T follicular helper cell (primary cell): ENCODE results near the gene PMVK.

Experiments used
- DNase-seq: peaks from one replicate; pipeline ENCODE4 v3.0.0-alpha.2; 2020; ENCODE audit warnings: low read depth

PMVK gene

DNA sequence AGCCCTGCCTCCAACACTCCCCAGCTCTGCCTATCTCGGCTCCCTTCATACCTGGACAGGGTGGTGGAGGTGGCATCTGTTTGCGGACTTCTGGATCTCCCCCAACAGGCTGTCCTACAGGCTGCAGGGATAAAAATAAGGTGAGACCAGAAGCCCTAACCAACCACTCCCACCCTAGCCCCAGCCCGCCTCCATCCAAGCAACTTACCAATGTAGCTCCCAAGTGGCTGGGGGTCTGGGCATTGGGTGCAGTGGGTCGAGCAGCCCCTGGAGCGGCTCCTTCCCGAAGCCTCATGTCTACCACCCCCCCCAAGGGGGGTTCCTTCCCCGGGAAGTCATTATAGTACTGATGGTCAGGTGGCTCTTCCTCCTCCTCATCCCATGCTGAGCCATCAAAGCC, 29.6 kb upstream of the PMVK start:
- DNase-seq, result no peak

DNA sequence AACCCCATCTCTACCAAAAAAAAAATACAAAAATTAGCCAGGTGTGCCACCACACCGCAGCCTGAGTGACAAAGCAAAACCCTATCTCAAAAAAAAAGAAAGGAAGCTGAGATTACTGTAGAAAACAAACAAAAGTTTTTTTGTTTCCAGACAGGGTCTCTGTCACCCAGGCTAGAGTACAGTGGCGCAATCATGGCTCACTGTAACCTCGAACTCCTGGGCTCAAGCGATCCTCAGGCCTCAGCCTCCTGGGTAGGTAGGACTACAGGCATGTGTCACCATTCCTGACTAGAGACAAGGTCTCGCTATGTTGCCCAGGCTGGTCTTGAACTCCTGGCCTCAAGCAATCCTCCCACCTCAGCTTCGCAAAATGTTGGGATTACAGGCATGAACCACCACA, 27.8 kb upstream of the PMVK start:
- no peak for DNase-seq

GRCh38 chr1:154963643-154964042, 27.1 kb upstream of the PMVK start:
- no peak for DNase-seq

- DNase-seq, result no peak
These were observed 26.3 kb upstream of the PMVK start for GRCh38 chr1:154962795-154963330.

GRCh38 chr1:154962156-154962749, 25.7 kb upstream of the PMVK start:
- no peak for DNase-seq

GRCh38 chr1:154961207-154962155, 25.0 kb upstream of the PMVK start, which contains the start of gene PYGO2:
TSS of gene PYGO2 (minus strand) at chr1:154961782. CDS start at chr1:154961576, 206 bp downstream.
- DNase-seq, result peak; percentile 64

- DNase-seq, result no peak
These were observed 24.1 kb upstream of the PMVK start for GRCh38 chr1:154960446-154961136.

GRCh38 chr1:154959426-154959780, 22.9 kb upstream of the PMVK start:
- no peak for DNase-seq

GRCh38 chr1:154958681-154959425, 22.3 kb upstream of the PMVK start:
- no peak for DNase-seq

DNA sequence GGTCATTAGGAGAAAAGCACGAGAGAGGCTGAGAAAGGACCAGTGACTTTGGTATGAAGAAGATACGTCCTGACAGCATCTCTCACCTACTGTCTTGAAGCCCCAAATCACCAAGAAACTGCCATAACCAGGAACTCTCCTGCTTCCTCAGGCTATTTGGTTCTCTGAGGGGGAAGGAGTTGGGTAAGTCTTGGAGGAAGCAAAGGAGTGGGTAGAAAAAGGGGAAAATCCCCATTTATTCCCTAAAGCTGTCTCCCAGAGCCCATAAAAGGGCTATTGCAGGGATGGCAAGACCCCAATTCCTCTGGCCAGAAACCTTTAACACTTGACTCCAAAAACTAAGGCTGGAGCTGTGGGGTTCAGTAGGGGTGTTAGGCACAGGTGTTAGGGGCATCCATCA, 21.5 kb upstream of the PMVK start:
- DNase-seq, result no peak

- DNase-seq, result no peak
These were observed 20.7 kb upstream of the PMVK start for GRCh38 chr1:154957091-154957657.

- no peak for DNase-seq
These were observed 20.0 kb upstream of the PMVK start for GRCh38 chr1:154956544-154956941.

- DNase-seq, result peak; percentile 79
These were observed 19.4 kb upstream of the PMVK start, which contains the start of gene PBXIP1 for GRCh38 chr1:154955718-154956543. TSS of gene PBXIP1 (minus strand) at chr1:154956099. CDS start at chr1:154953721, 2,378 bp downstream.

DNA sequence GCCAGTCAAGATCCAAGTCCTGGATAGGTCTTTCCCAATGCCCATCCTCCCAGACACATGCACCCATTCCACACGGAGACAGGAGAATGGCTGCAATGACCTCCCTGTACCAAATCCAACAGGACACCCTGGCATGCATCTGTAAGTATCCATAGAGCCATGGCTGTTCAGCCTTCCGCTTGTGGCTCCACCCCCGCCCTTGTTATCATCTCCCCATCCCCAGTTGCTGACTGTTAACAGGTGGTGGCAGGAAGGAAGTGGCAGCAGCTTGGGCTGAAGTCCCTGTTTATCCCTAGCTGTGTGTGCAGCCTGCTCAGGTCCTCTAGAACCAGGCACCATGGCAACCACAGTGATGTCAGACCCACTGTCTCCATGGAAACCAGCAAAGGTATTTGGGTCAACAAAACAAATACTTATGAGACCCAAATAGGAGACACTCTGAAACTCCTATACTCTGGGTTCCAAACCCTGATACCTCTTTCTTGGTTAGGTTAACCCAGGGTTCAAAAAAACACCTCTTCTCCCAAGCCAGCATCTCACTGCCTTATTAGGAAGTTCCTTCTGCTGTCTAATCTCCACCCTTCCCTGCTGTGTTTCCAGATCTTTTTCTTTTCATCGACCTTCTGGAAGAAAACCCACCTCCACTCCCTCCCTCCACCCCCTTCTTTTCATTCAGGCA, 18.7 kb upstream of the PMVK start:
- DNase-seq, result peak; percentile 95

DNA sequence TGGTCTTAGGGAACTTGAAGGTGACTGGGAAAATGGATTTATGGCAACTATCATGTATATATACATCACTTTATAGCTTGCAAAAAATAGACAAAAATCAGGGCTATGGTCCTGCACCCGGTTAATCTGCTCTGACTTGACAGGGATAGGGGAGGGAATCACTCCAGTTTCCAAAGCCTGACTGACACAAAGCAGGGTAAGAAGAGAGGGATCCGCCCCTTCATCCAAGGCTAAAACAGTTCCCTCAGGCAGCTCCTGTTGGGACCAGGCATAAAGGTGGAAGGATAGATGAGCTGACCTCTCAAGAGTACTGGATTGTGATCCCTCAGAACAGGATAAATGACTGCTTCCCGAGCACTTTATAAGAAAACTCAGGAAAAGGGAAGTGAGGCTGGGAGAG, 18.0 kb upstream of the PMVK start:
- no peak for DNase-seq

- no peak for DNase-seq
These were observed 17.1 kb upstream of the PMVK start for GRCh38 chr1:154953611-154954038.

- no peak for DNase-seq
These were observed 16.1 kb upstream of the PMVK start for GRCh38 chr1:154952664-154953063.

DNA sequence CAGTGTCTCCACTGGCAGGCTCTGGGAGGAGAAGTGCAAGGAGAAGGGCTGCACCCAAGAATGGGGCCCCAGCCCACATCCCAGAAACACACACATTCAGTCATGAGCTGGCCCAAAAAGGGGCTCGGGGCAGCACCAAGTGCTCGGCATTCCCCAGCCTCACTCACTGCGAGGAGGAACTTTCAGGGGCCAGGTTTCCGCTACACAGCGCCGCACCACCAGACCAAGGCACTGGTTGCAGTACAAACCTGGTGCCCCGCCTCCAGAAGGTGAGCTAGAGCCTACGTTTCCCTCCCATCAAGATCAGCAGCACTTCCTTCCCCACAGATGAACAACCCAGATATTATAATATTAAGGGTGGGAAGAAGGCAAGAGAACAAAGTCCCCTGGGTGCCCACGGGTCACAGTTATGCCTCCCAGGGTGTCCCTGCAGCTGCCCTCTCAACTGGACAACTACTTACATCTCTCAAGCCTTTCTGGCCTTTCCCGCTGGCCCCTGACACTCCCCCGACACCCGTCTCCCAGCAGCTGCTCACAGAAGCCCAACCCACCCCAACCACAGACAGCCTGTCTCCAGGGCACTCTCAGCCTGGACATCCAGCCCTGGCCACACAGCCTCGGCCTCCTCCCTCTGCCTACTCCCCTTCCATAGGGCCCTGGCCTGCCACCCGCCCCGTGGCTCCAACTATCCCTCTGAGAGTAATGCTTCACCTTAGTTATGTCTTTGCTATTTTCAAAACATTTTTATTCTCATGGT, 15.6 kb upstream of the PMVK start:
- peak; percentile 65 for DNase-seq

GRCh38 chr1:154948079-154948478, 11.6 kb upstream of the PMVK start:
- DNase-seq, result no peak
